Trophoblast cell (in vitro differentiated cells and primary cell): ENCODE results near the gene FAM216A.
"Not testable (repeated sequence)": the region's sequence is repeated elsewhere in the genome, so short reads cannot be mapped to it uniquely, and the experiment has no call there.

Experiments
- DNase-seq, 2 donors: peaks; one replicate each; pipeline ENCODE4 v3.0.0-alpha.2; 2016
- H2AFZ ChIP-seq: 2 replicates; pipeline ENCODE4 v1.6.1; 2013; ENCODE audit warnings: low read length, moderate library complexity, mild to moderate bottlenecking; ENCODE audit not compliant: insufficient read depth, poor library complexity
- H2AK5ac ChIP-seq: 2 replicates; pipeline ENCODE4 v1.6.1; 2013; ENCODE audit warnings: mild to moderate bottlenecking, low read length
- H2BK120ac ChIP-seq: 2 replicates; pipeline ENCODE4 v1.6.1; 2013; ENCODE audit warnings: low read length, mild to moderate bottlenecking, moderate library complexity; ENCODE audit not compliant: insufficient read depth, poor library complexity
- H2BK12ac ChIP-seq: 2 replicates; pipeline ENCODE4 v1.6.1; 2013; ENCODE audit warnings: mild to moderate bottlenecking, low read length, moderate library complexity
- H2BK5ac ChIP-seq: 2 replicates; pipeline ENCODE4 v1.6.1; 2013; ENCODE audit warnings: low read length, low read depth, moderate library complexity, mild to moderate bottlenecking; ENCODE audit not compliant: poor library complexity
- H3K14ac ChIP-seq: 2 replicates; pipeline ENCODE4 v1.6.1; 2013; ENCODE audit warnings: mild to moderate bottlenecking, low read length
- H3K18ac ChIP-seq: 2 replicates; pipeline ENCODE4 v1.6.1; 2013; ENCODE audit warnings: mild to moderate bottlenecking, low read length
- H3K23ac ChIP-seq: 2 replicates; pipeline ENCODE4 v1.6.1; 2013; ENCODE audit warnings: low read length
- H3K27ac ChIP-seq: 2 replicates; pipeline ENCODE4 v1.5.1; 2013; ENCODE audit warnings: low read depth, mild to moderate bottlenecking, inconsistent platforms, low read length, moderate library complexity
- H3K27me3 ChIP-seq: 2 replicates; pipeline ENCODE4 v1.6.1; 2013; ENCODE audit warnings: inconsistent platforms, mild to moderate bottlenecking, low read length, moderate library complexity; ENCODE audit not compliant: insufficient read depth
- H3K36me3 ChIP-seq, 2 experiments: 1 replicate in 1 of 2; 2 replicates in 1 of 2; pipeline ENCODE4 v1.6.1; 2013; ENCODE audit warnings: low read length in 2 of 2, mild to moderate bottlenecking in 2 of 2, moderate library complexity in 1 of 2; ENCODE audit not compliant: insufficient read depth in 2 of 2, control insufficient read depth in 1 of 2
- H3K4ac ChIP-seq: 2 replicates; pipeline ENCODE4 v1.6.1; 2013; ENCODE audit warnings: low read depth, mild to moderate bottlenecking, low read length, moderate library complexity
- H3K4me1 ChIP-seq, 2 experiments: 1 replicate in 1 of 2; 2 replicates in 1 of 2; pipeline ENCODE4 v1.6.1; 2013; ENCODE audit warnings: low read length in 2 of 2, mild to moderate bottlenecking in 2 of 2, moderate library complexity in 1 of 2; ENCODE audit not compliant: insufficient read depth in 2 of 2, control insufficient read depth in 1 of 2
- H3K4me2 ChIP-seq: 2 replicates; pipeline ENCODE4 v1.6.1; 2013; ENCODE audit warnings: inconsistent platforms, mild to moderate bottlenecking, low read length, moderate library complexity
- H3K4me3 ChIP-seq: 2 replicates; pipeline ENCODE4 v1.5.1; 2013; ENCODE audit warnings: mild to moderate bottlenecking, low read depth, low read length, inconsistent platforms
- H3K79me1 ChIP-seq: one replicate; pipeline ENCODE4 v1.6.1; 2013; ENCODE audit warnings: low read length
- H3K79me2 ChIP-seq: 2 replicates; pipeline ENCODE4 v1.6.1; 2013; ENCODE audit warnings: low read length, mild to moderate bottlenecking; ENCODE audit not compliant: control insufficient read depth, insufficient read depth, poor library complexity
- H3K9ac ChIP-seq: 2 replicates; pipeline ENCODE4 v1.6.1; 2013; ENCODE audit warnings: mild to moderate bottlenecking, low read length
- H3K9me3 ChIP-seq: 2 replicates; pipeline ENCODE4 v1.6.1; 2013; ENCODE audit warnings: low read depth, mild to moderate bottlenecking, control low read depth, inconsistent platforms, low read length; ENCODE audit not compliant: insufficient read depth
- H4K12ac ChIP-seq: 2 replicates; pipeline ENCODE4 v1.6.1; 2013; ENCODE audit warnings: low read depth, mild to moderate bottlenecking, low read length, moderate library complexity
- H4K8ac ChIP-seq: 2 replicates; pipeline ENCODE4 v1.6.1; 2013; ENCODE audit warnings: low read depth, mild to moderate bottlenecking, low read length, moderate library complexity
- H4K91ac ChIP-seq: one replicate; pipeline ENCODE4 v1.6.1; 2013; ENCODE audit warnings: low read depth, mild to moderate bottlenecking, low read length, moderate library complexity
- WGBS: extraction: QIAGEN DNeasy Blood & Tissue Kit; methylation state at CpG from one replicate; pipeline ENCODE4 v1.1.7; 2013; ENCODE audit warnings: missing lambda C conversion rate; ENCODE audit not compliant: insufficient read length, insufficient coverage; ENCODE audit errors: extremely low coverage; 5-methylcytosine and 5-hydroxymethylcytosine counted together

The FAM216A gene

DNA sequence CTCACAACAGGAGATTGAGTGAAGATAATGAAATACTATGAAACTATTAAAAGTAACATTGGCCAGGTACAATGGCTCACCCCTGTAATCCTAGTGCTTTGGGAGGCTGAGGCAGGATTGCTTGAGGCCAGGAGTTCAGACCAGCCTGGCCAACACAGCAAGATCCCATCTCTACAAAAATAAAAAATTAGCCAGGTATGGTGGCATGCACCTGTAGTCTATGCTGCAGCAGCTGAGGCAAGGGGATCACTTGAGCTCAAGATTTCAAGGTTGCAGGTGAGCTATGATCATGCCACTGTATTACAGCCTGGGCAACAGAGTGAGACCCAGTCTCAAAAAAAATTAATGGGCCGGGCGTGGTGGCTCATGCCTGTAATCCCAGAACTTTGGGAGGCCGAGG, 48.4 kb downstream of the FAM216A start:
- Histone ChIP-seq H3K4me2 (no peak overlapping the region), H3K27me3 (no peaks in the 10 kb centered on the region), H4K8ac (no peak overlapping the region), H3K36me3 (no peaks in the 10 kb centered on the region), H3K18ac (no peak overlapping the region), H3K4ac (no peak overlapping the region), H4K12ac (no peak overlapping the region), H3K14ac (no peak overlapping the region), H2BK120ac (no peak overlapping the region), H3K9me3 (no peaks in the 10 kb centered on the region), H3K9ac (no peak overlapping the region), H3K23ac (no peak overlapping the region), H3K4me3 (no peak overlapping the region), H4K91ac (no peak overlapping the region), H2AK5ac (no peak overlapping the region), H2AFZ (no peak overlapping the region), H3K79me1 (no peaks in the 10 kb centered on the region), H3K4me1 (no peaks in the 10 kb centered on the region), H3K79me2 (no peaks in the 10 kb centered on the region), H3K27ac (no peak overlapping the region), H2BK12ac (no peak overlapping the region), H2BK5ac (no peak overlapping the region)
- no CpG with 5 or more reads among the region's 3 CpGs for whole genome bisulfite sequencing
- no peak for DNase-seq

DNA sequence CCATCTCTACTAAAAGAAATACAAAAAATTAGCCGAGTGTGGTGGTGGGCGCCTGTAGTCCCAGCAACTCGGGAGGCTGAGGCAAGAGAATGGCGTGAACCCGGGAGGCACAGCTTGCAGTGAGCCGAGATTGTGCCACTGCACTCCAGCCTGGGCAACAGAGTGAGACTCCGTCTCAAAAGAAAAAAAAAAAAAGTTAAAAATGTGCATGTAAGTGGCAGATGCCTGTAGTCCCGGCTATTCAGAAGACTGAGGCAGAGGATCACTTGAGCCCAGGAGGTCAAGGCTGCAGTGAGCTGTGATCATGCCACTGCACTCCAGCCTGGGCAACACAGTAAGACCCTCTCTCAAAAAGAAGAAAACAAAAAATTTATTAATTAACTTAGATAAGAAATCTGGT, 49.4 kb downstream of the FAM216A start:
- not testable (repeated sequence) for H3K14ac ChIP-seq, H3K79me2 ChIP-seq, H3K4me1 ChIP-seq, H3K27me3 ChIP-seq, H3K9ac ChIP-seq, H3K9me3 ChIP-seq, H3K18ac ChIP-seq, H3K79me1 ChIP-seq, H3K23ac ChIP-seq, H3K4me2 ChIP-seq, H4K12ac ChIP-seq, DNase-seq, H2AK5ac ChIP-seq, H3K36me3 ChIP-seq, H3K4ac ChIP-seq, H4K8ac ChIP-seq, H2BK12ac ChIP-seq, H2BK120ac ChIP-seq, H4K91ac ChIP-seq, H2AFZ ChIP-seq, H3K27ac ChIP-seq, H2BK5ac ChIP-seq, H3K4me3 ChIP-seq
- WGBS, result no CpG with 5 or more reads among the region's 8 CpGs

DNA sequence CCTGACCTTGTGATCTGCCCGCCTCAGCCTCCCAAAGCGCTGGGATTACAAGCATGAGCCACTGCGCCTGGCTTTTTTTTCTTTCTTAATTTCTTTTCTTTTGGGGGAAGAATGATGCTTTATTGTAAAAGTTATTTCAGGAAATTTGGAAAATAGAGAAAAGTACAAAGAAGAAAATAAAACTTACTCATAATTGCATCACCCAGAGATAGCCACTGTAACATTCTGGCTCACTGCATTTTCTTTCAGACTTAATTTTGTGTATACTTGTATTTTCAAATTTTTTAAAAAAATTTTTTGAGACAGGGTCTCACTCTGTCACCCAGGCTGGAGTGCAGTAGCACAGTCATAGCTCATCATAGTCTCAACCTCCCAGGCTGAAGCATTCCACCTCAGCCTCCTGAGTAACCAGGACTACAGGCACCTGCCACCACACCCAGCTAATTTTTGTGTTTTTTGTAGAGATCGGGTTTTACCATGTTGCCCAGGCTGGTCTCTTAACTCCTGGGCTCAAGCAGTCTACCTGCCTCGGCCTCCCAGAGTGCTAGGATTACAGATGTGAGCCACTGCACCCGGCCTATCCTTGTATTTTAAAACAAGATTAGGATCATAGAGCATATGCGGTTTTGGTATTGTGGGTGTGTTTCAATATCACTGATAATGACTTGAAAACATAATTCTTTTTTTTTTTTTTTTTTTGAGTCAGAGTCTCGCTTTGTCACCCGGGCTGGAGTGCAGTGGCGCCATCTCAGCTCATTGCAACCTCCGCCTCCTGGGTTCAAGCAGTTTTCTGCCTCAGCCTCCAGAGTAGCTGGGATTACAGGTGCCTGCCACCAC, 52.4 kb downstream of the FAM216A start:
- H3K23ac ChIP-seq, H4K12ac ChIP-seq, H3K9me3 ChIP-seq, H3K27ac ChIP-seq, H3K36me3 ChIP-seq, H4K8ac ChIP-seq, H4K91ac ChIP-seq, H3K18ac ChIP-seq, H2BK5ac ChIP-seq, H3K27me3 ChIP-seq, H3K14ac ChIP-seq, H2BK120ac ChIP-seq, H3K4me3 ChIP-seq, H3K4me1 ChIP-seq, H3K79me2 ChIP-seq, DNase-seq, H2AK5ac ChIP-seq, H3K9ac ChIP-seq, H2BK12ac ChIP-seq, H3K4ac ChIP-seq, H2AFZ ChIP-seq, H3K79me1 ChIP-seq, H3K4me2 ChIP-seq: not testable (repeated sequence)
- WGBS, result no CpG with 5 or more reads among the region's 11 CpGs

DNA sequence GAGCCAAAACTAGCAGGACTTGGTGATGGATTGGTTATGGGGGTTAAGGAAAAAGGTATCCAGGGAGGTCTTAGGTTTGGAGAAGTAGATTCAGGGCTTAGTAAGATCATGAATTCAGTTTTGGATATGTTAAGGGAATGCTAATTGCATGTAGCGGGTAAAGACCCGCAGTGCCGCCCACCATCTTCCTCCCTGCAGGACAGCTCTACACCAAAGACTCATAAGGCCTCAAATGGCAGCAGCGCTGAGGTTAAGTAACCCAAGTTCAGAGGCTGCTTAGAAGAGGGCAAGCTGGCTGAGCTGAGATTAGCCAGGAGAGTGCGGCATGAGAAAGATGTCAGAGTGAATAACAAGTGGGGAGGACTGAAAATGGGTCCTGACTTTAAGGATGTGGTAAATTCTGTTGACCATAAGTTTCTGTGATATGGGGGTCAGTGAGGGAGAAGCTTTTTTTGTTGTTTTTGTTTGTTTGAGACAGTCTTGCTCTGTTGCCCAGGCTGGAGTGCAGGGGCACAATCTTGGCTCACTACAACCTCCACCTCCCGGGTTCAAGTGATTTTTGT, 59.7 kb downstream of the FAM216A start:
- H3K27ac ChIP-seq, result no peak overlapping the region
- H2BK120ac ChIP-seq, result no peak overlapping the region
- no peaks in the 10 kb centered on the region for H3K4me1 ChIP-seq
- H3K36me3 ChIP-seq, result no peaks in the 10 kb centered on the region
- H3K79me1 ChIP-seq, result no peaks in the 10 kb centered on the region
- no peak overlapping the region for H3K4ac ChIP-seq
- no peak overlapping the region for H3K18ac ChIP-seq
- H4K91ac ChIP-seq, result no peak overlapping the region
- H3K23ac ChIP-seq, result no peak overlapping the region
- no peak overlapping the region for H4K8ac ChIP-seq
- H2BK5ac ChIP-seq, result no peak overlapping the region
- no CpG with 5 or more reads among the region's 6 CpGs for WGBS
- no peak overlapping the region for H2BK12ac ChIP-seq
- H3K79me2 ChIP-seq, result no peaks in the 10 kb centered on the region
- H3K9ac ChIP-seq, result no peak overlapping the region
- no peak overlapping the region for H2AFZ ChIP-seq
- no peak for DNase-seq
- no peak overlapping the region for H3K4me2 ChIP-seq
- no peak overlapping the region for H2AK5ac ChIP-seq
- no peak overlapping the region for H3K14ac ChIP-seq
- H3K4me3 ChIP-seq, result no peak overlapping the region
- H3K9me3 ChIP-seq, result no peaks in the 10 kb centered on the region
- no peak overlapping the region for H4K12ac ChIP-seq
- no peaks in the 10 kb centered on the region for H3K27me3 ChIP-seq
